ENCODE results near the gene FOSB. TPM values are rescaled to one million over a fixed set of nuclear protein-coding genes. Genes with fewer than 3 reads are reported as not detected.

The FOSB gene
- total and polyA plus RNA-seq, 9 of the 15 experiments (the other 6 are each of a cell fraction or from before 2014, with no cell fraction given): 0.11 to 2.7 (median 0.73) TPM

GRCh38 chr19:45424191-45425058, 43.4 kb upstream of the FOSB start (continued):
- peak in 1 of 2 experiments; percentile 56; a peak in 1 of 4 replicates for TF ChIP-seq CSDE1 (IDR thresholded peaks at IDR 0.05)
- no peak for TF ChIP-seq ZNF174 (CRISPR knock-in tag; IDR thresholded peaks at IDR 0.05)
- TF ChIP-seq DNMT1 (IDR thresholded peaks at IDR 0.05): peak; percentile 83; the same call in 1 of the 2 replicates
- no peak for TF ChIP-seq ARID2 (IDR thresholded peaks at IDR 0.05)
- TF ChIP-seq KLF10 (CRISPR knock-in tag; IDR thresholded peaks at IDR 0.05): no peak
- TF ChIP-seq HLTF (IDR thresholded peaks at IDR 0.05): 0 out of 2 replicates have a peak, but pooled peaks have one; percentile 13
- TF ChIP-seq GTF2B (IDR thresholded peaks at IDR 0.05; ENCODE audit: extremely low read depth, insufficient read length): peak; percentile 46
- no peak for TF ChIP-seq ZNF518B (CRISPR knock-in tag; IDR thresholded peaks at IDR 0.05)
- TF ChIP-seq ZKSCAN3 (CRISPR knock-in tag; IDR thresholded peaks at IDR 0.05): no peak
- peak; percentile 81 for TF ChIP-seq BRD9 (IDR thresholded peaks at IDR 0.05; ENCODE audit: low read depth, partially characterized antibody)
- TF ChIP-seq ARID3B (CRISPR knock-in tag; IDR thresholded peaks at IDR 0.05; ENCODE audit: borderline replicate concordance): no peak
- TF ChIP-seq MBD2 (IDR thresholded peaks at IDR 0.05; ENCODE audit: borderline replicate concordance, low read depth): peak; percentile 27; the same call in 1 of the 2 replicates
